GM19438 (cell line): ENCODE data around the gene IFI27L1.

Experiments used
- ATAC-seq: cut with Tn5 transposase; IDR thresholded peaks from one replicate; pipeline ENCODE4 v1.9.1; 2021; ENCODE audit warnings: low read depth; ENCODE audit not compliant: unreplicated experiment

The IFI27L1 gene

GRCh38 chr14:94077111-94077821 is 3.8 kb upstream of the IFI27L1 start:
- ATAC-seq: no peak

- no peak for ATAC-seq
Observed at GRCh38 chr14:94077823-94078222, 3.3 kb upstream of the IFI27L1 start.

- ATAC-seq: no peak
Observed at GRCh38 chr14:94079891-94080620, 1.1 kb upstream of the IFI27L1 start.

GRCh38 chr14:94081386-94081820 is 293 bp downstream of the IFI27L1 start:
- ATAC-seq: peak; percentile 30

GRCh38 chr14:94087891-94088290 is 6.8 kb downstream of the IFI27L1 start:
- ATAC-seq: no peak

GRCh38 chr14:94088516-94088915 is 7.4 kb downstream of the IFI27L1 start:
- ATAC-seq: no peak

GRCh38 chr14:94089479-94089878 is 8.4 kb downstream of the IFI27L1 start:
- no peak for ATAC-seq

GRCh38 chr14:94093418-94093817 is 12.3 kb downstream of the IFI27L1 start:
- ATAC-seq: no peak

- no peak for ATAC-seq
Observed at GRCh38 chr14:94097091-94097490, 16.0 kb downstream of the IFI27L1 start.

- no peak for ATAC-seq
Observed at GRCh38 chr14:94098326-94098992, 17.3 kb downstream of the IFI27L1 start.

GRCh38 chr14:94099006-94099405 is 17.9 kb downstream of the IFI27L1 start:
- no peak for ATAC-seq

- ATAC-seq: no peak
Observed at GRCh38 chr14:94100847-94101246, 19.7 kb downstream of the IFI27L1 start.

- ATAC-seq: no peak
Observed at GRCh38 chr14:94101748-94102147, 20.6 kb downstream of the IFI27L1 start.

- ATAC-seq: no peak
Observed at GRCh38 chr14:94102768-94103482, 21.8 kb downstream of the IFI27L1 start.

GRCh38 chr14:94103554-94104150 is 22.5 kb downstream of the IFI27L1 start:
- no peak for ATAC-seq

GRCh38 chr14:94104731-94105130 is 23.6 kb downstream of the IFI27L1 start:
- no peak for ATAC-seq

GRCh38 chr14:94109915-94110250 is 28.8 kb downstream of the IFI27L1 start:
- no peak for ATAC-seq

- no peak for ATAC-seq
Observed at GRCh38 chr14:94110552-94111181, 29.6 kb downstream of the IFI27L1 start, which contains the start of gene IFI27. Gene IFI27, plus strand, starts transcription at chr14:94110736.

GRCh38 chr14:94111276-94112095 is 30.4 kb downstream of the IFI27L1 start:
- ATAC-seq: no peak
